ENCODE results near the gene CASQ1.

CASQ1 gene

GRCh38 chr1:160227034-160227433 lies 36.7 kb downstream of the CASQ1 start:
- no peak for DNase-seq

GRCh38 chr1:160227561-160227960 lies 37.2 kb downstream of the CASQ1 start:
- DNase-seq = no peak

GRCh38 chr1:160228431-160228830 lies 38.1 kb downstream of the CASQ1 start:
- DNase-seq = no peak

- no peak for DNase-seq
These were observed 42.5 kb downstream of the CASQ1 start for GRCh38 chr1:160232911-160233310.

- no peak for DNase-seq
These were observed 46.4 kb downstream of the CASQ1 start for GRCh38 chr1:160236806-160237205.

- DNase-seq = no peak
These were observed 47.2 kb downstream of the CASQ1 start for GRCh38 chr1:160237558-160237957.

GRCh38 chr1:160238408-160238807 lies 48.0 kb downstream of the CASQ1 start:
- DNase-seq = no peak

GRCh38 chr1:160239582-160240299 lies 49.4 kb downstream of the CASQ1 start:
- DNase-seq = no peak

DNA sequence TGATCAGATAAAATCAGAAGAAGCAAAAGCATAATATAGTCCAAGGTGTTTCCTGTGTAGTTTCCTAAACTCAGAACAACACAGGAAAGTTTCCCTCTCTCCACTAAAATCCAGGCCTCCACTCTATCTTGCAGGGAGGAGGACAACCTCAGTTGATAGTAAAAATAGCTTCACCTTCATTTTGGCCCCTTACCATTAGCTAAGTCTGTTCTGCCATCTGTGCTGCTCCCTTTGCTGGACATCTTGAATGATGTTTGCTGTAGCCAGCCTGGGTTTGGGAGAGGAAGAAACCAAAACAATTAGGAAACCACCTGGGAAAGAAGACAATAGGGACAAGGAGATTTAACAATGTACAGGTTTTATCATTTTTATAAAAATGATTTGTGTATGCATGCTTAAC lies 53.4 kb downstream of the CASQ1 start:
- no peak for DNase-seq

- DNase-seq = no peak
These were observed 53.8 kb downstream of the CASQ1 start for GRCh38 chr1:160244209-160244608.

DNA sequence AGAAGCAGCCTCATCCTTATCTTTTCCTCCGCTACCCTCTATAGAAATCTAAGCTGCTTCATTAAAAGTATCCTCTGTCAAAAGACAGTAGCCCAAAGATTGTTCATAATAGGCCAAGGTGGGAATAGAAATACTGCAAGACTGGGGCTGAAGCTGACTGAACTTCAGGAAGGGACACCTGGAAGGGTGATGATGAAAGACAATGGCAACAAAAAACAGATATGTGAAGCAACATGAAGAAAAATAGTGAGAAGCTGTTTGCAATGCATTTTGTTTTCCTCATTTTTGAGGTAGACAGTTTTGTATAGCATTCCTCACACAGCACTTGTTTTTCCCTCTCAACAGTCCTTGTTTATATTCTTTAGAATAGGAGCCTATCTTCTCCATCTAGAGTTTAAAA lies 55.1 kb downstream of the CASQ1 start:
- DNase-seq = no peak

DNA sequence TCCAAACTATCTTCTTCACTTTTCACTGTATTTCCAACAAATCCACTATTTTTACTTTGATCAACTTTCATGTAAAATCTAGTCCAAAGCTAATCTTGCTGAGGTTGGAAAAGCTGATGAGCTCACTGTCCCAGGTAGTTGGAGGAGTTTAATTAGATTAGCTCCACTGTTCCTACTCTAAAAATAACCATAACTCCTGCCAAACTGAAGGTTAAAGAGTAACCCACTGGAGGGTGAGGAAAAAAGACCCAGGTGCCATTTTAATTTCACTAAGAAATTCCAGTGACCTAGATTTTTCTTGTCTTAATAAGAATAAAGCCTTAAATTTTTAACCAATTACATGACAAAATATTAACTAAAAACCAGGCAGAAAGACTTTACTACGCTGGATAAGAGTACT lies 56.7 kb downstream of the CASQ1 start:
- no peak for DNase-seq

- no peak for DNase-seq
These were observed 60.6 kb downstream of the CASQ1 start for GRCh38 chr1:160251011-160251410.
